SK-N-MC (cell line): Measurements from ENCODE around the gene KLHDC3.
A peak's percentile ranks its signal among the peaks of the same experiment; 100 is the strongest.

Experiments used
- EZH2 ChIP-seq: fragments of 200-600 bp; sonication (generic); IDR thresholded peaks from one replicate; pipeline ENCODE4 v1.6.1; 2017; ENCODE audit warnings: antibody characterized with exemption
- FOXP2 ChIP-seq: optimal IDR thresholded peaks from 2 replicates; pipeline ENCODE3; 2011; ENCODE audit warnings: mild to moderate bottlenecking, moderate library complexity; ENCODE audit not compliant: insufficient read depth; ENCODE audit errors: extremely low read length, control extremely low read depth

- TF ChIP-seq FOXP2 (peak; percentile 85), EZH2 (no peak)
Observed at GRCh38 chr6:43013843-43014433, at the start of gene KLHDC3, which contains the start of gene MEA1.
